Endodermal cell (in vitro differentiated cells): ENCODE measurements around the gene CLDN19. TPM values are rescaled to one million over a fixed set of nuclear protein-coding genes. Genes with fewer than 3 reads are reported as not detected.

ENCODE experiments used
- DNase-seq: peaks from one replicate; pipeline ENCODE4 v3.0.0-alpha.2; 2017
- H3K27ac ChIP-seq: 2 replicates; pipeline ENCODE4 v1.5.1; 2013; ENCODE audit warnings: mild to moderate bottlenecking, low read depth, low read length, moderate library complexity
- H3K27me3 ChIP-seq: 2 replicates; pipeline ENCODE4 v1.6.1; 2013; ENCODE audit warnings: mild to moderate bottlenecking, low read length, moderate library complexity; ENCODE audit not compliant: insufficient read depth, control insufficient read depth, poor library complexity, severe bottlenecking
- H3K36me3 ChIP-seq: 2 replicates; pipeline ENCODE4 v1.7.0; 2013; ENCODE audit warnings: mild to moderate bottlenecking, low read length, moderate library complexity; ENCODE audit not compliant: control insufficient read depth, insufficient read depth
- H3K4me1 ChIP-seq: one replicate; pipeline ENCODE4 v1.7.0; 2013; ENCODE audit warnings: low read length; ENCODE audit not compliant: control insufficient read depth, insufficient read depth
- H3K4me3 ChIP-seq: 2 replicates; pipeline ENCODE4 v1.5.1; 2013; ENCODE audit warnings: mild to moderate bottlenecking, low read length, moderate library complexity
- H3K9ac ChIP-seq: 2 replicates; pipeline ENCODE4 v1.6.1; 2013; ENCODE audit warnings: mild to moderate bottlenecking, low read length, moderate library complexity; ENCODE audit not compliant: poor library complexity, severe bottlenecking; ENCODE audit errors: extremely low read depth
- H3K9me3 ChIP-seq: 2 replicates; pipeline ENCODE4 v1.6.1; 2013; ENCODE audit warnings: mild to moderate bottlenecking, low read length, moderate library complexity; ENCODE audit not compliant: control insufficient read depth
- H3K27ac Mint-ChIP-seq: 2 replicates; pipeline ENCODE4 v1.8.0; 2020; ENCODE audit warnings: mixed read lengths
- H3K27me3 Mint-ChIP-seq: 2 replicates; pipeline ENCODE4 v1.8.0; 2021; ENCODE audit warnings: mild to moderate bottlenecking, mixed read lengths; ENCODE audit not compliant: insufficient read depth
- H3K36me3 Mint-ChIP-seq: 2 replicates; pipeline ENCODE4 v1.8.0; 2020; ENCODE audit warnings: low read depth, mixed read lengths
- H3K4me1 Mint-ChIP-seq: 2 replicates; pipeline ENCODE4 v1.8.0; 2020; ENCODE audit warnings: mixed read lengths
- H3K4me3 Mint-ChIP-seq: 2 replicates; pipeline ENCODE4 v1.8.0; 2020; ENCODE audit warnings: mild to moderate bottlenecking, moderate library complexity, mixed read lengths
- H3K9me3 Mint-ChIP-seq: 2 replicates; pipeline ENCODE4 v1.8.0; 2020; ENCODE audit warnings: mild to moderate bottlenecking, mixed read lengths
- WGBS, 2 experiments: methylation state at CpG; one replicate each; pipeline versions ENCODE4 v1.1.5 to v1.1.7; 2013; ENCODE audit warnings: missing lambda C conversion rate in 2 of 2, mixed read lengths in 1 of 2; ENCODE audit not compliant: insufficient coverage in 1 of 2, insufficient read length in 1 of 2; 5-methylcytosine and 5-hydroxymethylcytosine counted together
- total RNA-seq, 2 donors: library from RNA; stranded (reverse); fragmentation: NEBNext Ultra II Directional in 1 of 2; extraction: Animal tissue kit (Norgen Biotek cat#: 25700) in 1 of 2; gene quantifications; 2 replicates in 1 of 2; 3 replicates in 1 of 2; pipeline ENCODE4 v1.2.1, GENCODE V29; 2021
- TF ChIP-seq, protein P1 (sequence below): fragments of 200-600 bp; sonication (generic); conservative IDR thresholded peaks from 2 replicates; pipeline ENCODE4 v1.5.0; 2021; ENCODE audit warnings: antibody characterized with exemption, mild to moderate bottlenecking

Gene CLDN19
- total RNA-seq, 2 donors from 2014 or later: 31.6 to 32.6 TPM

DNA sequence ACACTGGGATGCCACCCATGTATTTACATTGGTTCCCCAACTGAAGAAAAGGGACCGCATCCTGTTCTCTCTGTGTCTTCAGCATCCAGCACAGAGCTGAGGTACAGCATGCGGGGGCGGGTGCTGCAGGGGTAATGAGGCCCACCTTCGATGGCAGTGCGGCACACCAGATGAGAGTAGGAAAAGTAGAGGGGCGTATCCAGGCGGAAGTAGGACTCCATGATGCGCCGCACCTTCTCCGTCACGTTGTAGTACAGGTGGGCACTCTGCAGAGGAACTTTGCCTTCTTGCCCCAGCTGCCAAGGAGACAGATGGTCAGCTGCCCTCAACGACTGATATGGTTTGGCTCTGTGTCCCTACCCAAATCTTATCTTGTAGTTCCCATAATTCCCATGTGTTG is 10.0 kb upstream of the CLDN19 start:
- Mint-ChIP-seq H3K27ac (no peak overlapping the region), H3K4me1 (peaks cover 9% of the 10 kb centered on the region), H3K4me3 (no peak overlapping the region), H3K27me3 (no peaks in the 10 kb centered on the region), H3K9me3 (peaks cover 21% of the 10 kb centered on the region), H3K36me3 (peaks cover 72% of the 10 kb centered on the region)
- H3K27ac ChIP-seq: no peak overlapping the region
- no peak for DNase-seq
- no peaks in the 10 kb centered on the region for H3K4me1 ChIP-seq
- 97 to 98% methylated on average over 11 to 12 of the region's 12 CpGs for WGBS, 2 experiments
- H3K36me3 ChIP-seq: peaks cover 56% of the 10 kb centered on the region
- peaks cover 13% of the 10 kb centered on the region for H3K9me3 ChIP-seq
- no peak overlapping the region for H3K4me3 ChIP-seq
- no peaks in the 10 kb centered on the region for H3K27me3 ChIP-seq
- TF ChIP-seq, protein P1, sequence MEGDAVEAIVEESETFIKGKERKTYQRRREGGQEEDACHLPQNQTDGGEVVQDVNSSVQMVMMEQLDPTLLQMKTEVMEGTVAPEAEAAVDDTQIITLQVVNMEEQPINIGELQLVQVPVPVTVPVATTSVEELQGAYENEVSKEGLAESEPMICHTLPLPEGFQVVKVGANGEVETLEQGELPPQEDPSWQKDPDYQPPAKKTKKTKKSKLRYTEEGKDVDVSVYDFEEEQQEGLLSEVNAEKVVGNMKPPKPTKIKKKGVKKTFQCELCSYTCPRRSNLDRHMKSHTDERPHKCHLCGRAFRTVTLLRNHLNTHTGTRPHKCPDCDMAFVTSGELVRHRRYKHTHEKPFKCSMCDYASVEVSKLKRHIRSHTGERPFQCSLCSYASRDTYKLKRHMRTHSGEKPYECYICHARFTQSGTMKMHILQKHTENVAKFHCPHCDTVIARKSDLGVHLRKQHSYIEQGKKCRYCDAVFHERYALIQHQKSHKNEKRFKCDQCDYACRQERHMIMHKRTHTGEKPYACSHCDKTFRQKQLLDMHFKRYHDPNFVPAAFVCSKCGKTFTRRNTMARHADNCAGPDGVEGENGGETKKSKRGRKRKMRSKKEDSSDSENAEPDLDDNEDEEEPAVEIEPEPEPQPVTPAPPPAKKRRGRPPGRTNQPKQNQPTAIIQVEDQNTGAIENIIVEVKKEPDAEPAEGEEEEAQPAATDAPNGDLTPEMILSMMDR: no peak
- H3K9ac ChIP-seq: no peak overlapping the region

DNA sequence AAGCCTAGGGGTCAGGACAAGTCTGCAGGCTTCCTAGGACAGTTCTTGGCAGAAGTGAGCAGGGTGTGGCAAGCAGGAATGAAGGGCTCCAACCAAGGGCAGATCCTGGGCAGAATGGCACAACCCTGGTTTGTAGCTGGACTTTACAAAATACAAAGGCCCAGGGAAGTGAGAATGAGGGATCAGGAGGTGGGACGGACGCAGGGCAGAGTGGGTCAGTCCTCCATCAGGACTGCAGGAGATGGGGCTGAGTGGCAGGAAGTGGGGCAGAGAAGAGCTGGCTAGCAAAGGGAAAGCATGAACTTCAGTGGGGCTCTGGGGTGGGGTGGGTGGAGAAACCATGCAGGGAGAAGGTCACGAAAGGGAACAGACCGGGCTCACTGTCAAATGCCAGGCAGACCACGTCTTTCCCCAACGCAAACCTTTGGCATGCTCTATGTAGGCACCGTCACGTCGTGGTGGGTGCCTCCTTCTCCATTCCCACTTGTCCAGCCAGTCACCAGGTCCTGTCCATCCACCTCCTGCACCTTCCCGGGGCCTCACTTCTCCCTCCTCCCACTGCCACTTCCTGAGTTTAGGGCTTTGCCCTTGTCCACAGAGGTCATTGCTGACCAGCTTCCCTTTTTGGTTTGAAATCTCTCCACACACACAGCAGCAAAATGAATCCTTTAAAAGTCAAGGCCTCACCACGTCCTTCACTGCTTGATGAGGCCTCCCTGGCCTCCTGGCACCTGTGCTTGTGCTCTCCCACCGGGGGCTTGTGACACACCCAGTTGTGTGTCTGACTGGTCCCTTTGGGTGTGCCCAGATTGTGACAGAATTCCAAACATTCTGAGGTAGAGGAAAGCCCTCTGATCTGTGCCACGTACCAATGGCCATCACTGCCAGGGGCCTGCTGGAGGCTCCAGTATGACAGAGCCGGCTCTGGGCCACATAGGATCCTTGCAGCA is 8.7 kb upstream of the CLDN19 start:
- H3K36me3 ChIP-seq: peaks cover 43% of the 10 kb centered on the region
- Mint-ChIP-seq H3K9me3 (peaks cover 21% of the 10 kb centered on the region), H3K36me3 (peaks cover 60% of the 10 kb centered on the region), H3K27me3 (no peaks in the 10 kb centered on the region), H3K4me1 (peaks cover 9% of the 10 kb centered on the region), H3K27ac (no peak overlapping the region), H3K4me3 (no peak overlapping the region)
- DNase-seq: no peak
- TF ChIP-seq, protein P1: no peak
- H3K9ac ChIP-seq: no peak overlapping the region
- H3K27ac ChIP-seq: no peak overlapping the region
- H3K4me1 ChIP-seq: no peaks in the 10 kb centered on the region
- no peaks in the 10 kb centered on the region for H3K27me3 ChIP-seq
- H3K4me3 ChIP-seq: no peak overlapping the region
- peaks cover 13% of the 10 kb centered on the region for H3K9me3 ChIP-seq
- 95 to 96% methylated on average over 7 to 14 of the region's 14 CpGs for WGBS, 2 experiments

DNA sequence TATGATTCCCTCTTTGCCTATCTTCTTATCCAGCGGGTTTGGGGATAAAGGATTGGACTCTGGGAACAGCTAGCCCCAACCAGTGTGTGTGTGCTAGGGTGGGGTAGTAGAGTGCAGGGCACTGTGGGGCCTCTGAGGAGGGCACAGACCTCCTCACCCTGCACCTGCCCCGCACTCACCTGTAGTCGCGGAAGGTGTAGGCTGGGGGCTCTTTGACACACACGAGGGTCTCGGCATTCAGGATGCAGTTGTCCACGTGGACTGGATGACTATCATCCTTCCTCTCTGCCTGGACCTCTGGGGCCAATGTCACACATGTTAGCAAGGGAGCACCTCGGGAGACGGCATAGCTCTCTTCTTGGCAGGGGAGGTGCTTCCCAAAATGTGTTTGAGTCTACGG is 8.0 kb upstream of the CLDN19 start:
- Histone ChIP-seq H3K27me3 (no peaks in the 10 kb centered on the region), H3K4me3 (no peak overlapping the region), H3K9ac (no peak overlapping the region), H3K36me3 (peaks cover 38% of the 10 kb centered on the region), H3K4me1 (no peaks in the 10 kb centered on the region), H3K9me3 (peaks cover 13% of the 10 kb centered on the region), H3K27ac (no peak overlapping the region)
- H3K27me3 Mint-ChIP-seq: no peaks in the 10 kb centered on the region
- peaks cover 21% of the 10 kb centered on the region for H3K9me3 Mint-ChIP-seq
- peaks cover 5% of the 10 kb centered on the region for H3K4me1 Mint-ChIP-seq
- DNase-seq: no peak
- peak overlapping the region; percentile 49 for H3K27ac Mint-ChIP-seq
- WGBS, 2 experiments: 91 to 96% methylated on average over 8 to 10 of the region's 10 CpGs
- TF ChIP-seq, protein P1: no peak
- no peak overlapping the region for H3K4me3 Mint-ChIP-seq
- H3K36me3 Mint-ChIP-seq: peaks cover 55% of the 10 kb centered on the region
